Breast epithelium (tissue), 4 donors: Measurements from ENCODE around the gene EHF. TPM values are rescaled to one million over a fixed set of nuclear protein-coding genes. Genes with fewer than 3 reads are reported as not detected.
A peak's percentile ranks its signal among the peaks of the same experiment; 100 is the strongest.

Source experiments
- DNase-seq, 2 donors: peaks; one replicate each; pipeline ENCODE4 v3.0.0-alpha.2; 2019; ENCODE audit warnings: low spot score in 2 of 2
- H3K27ac ChIP-seq, 2 donors: fragments of 200-600 bp; sonication (generic) in 1 of 2; one replicate each; pipeline ENCODE4 v1.5.1; 2016 to 2019; ENCODE audit warnings: mild to moderate bottlenecking in 1 of 2
- H3K27me3 ChIP-seq, 2 donors: fragments of 200-600 bp; sonication (generic) in 1 of 2; one replicate each; pipeline versions ENCODE4 v1.5.1 to v1.6.0; 2017 to 2019; ENCODE audit warnings: control low read depth in 1 of 2, mild to moderate bottlenecking in 1 of 2
- H3K36me3 ChIP-seq: fragments of 200-600 bp; one replicate; pipeline ENCODE4 v1.5.1; 2019
- H3K4me1 ChIP-seq, 2 donors: fragments of 200-600 bp; sonication (generic); one replicate each; pipeline ENCODE4 v1.5.1; 2016 to 2019; ENCODE audit warnings: control low read depth in 1 of 2
- H3K4me3 ChIP-seq, 3 donors: fragments of 200-600 bp; sonication (generic); 1 replicate in 2 of 3; 2 replicates in 1 of 3; pipeline ENCODE4 v1.5.1; 2016 to 2019; ENCODE audit warnings: mild to moderate bottlenecking in 3 of 3, moderate library complexity in 2 of 3
- H3K9me3 ChIP-seq, 2 donors: fragments of 200-600 bp; sonication (generic) in 1 of 2; one replicate each; pipeline ENCODE4 v1.5.1; 2016 to 2019; ENCODE audit warnings: control low read depth in 1 of 2
- CTCF ChIP-seq, 3 donors: fragments of 450-650 bp; IDR thresholded peaks; one replicate each; pipeline ENCODE4 v1.5.1; 2016 to 2017; ENCODE audit warnings: antibody characterized with exemption in 3 of 3, mild to moderate bottlenecking in 3 of 3, moderate library complexity in 3 of 3
- POLR2A ChIP-seq: fragments of 450-650 bp; IDR thresholded peaks from one replicate; pipeline ENCODE4 v1.6.1; 2016; ENCODE audit warnings: antibody characterized with exemption, mild to moderate bottlenecking, moderate library complexity
- POLR2AphosphoS5 ChIP-seq, 3 donors: sonication (generic); formaldehyde crosslinking; IDR thresholded peaks; one replicate each; pipeline ENCODE4 v1.6.1; 2017; ENCODE audit warnings: antibody characterized with exemption in 3 of 3
- intact Hi-C: fragments of 100-400 bp; cut with DNase I; formaldehyde crosslinking; loops from one replicate; pipeline ENCODE4 v1.15.1; 2023; ENCODE audit warnings: low total_unique reads
- total RNA-seq, 3 donors: library from RNA; depleted of rRNA; stranded (reverse); fragments of >200 nt; gene quantifications; one replicate each; pipeline ENCODE4 v1.1.0, GENCODE V29; 2016

The EHF gene
- total RNA-seq, 3 donors from 2014 or later, result 0.16 to 392 (median 132) TPM

GRCh38 chr11:34638897-34639296 lies 18.0 kb downstream of the EHF start:
- Histone ChIP-seq H3K27me3 (no peaks in the 10 kb centered on the region), H3K36me3 (no peaks in the 10 kb centered on the region), H3K9me3 (no peaks in the 10 kb centered on the region), H3K4me3 (no peak overlapping the region), H3K4me1 (peaks cover 0 to under 1% of the 10 kb centered on the region in 2 donors), H3K27ac (peak overlapping the region; percentile 65 to 66)
- intact Hi-C loops, result no loop called here
- DNase-seq, result no peak
- TF ChIP-seq POLR2AphosphoS5 (IDR thresholded peaks at IDR 0.05), result no peak
- TF ChIP-seq CTCF (IDR thresholded peaks at IDR 0.05), result no peak
- no peak for TF ChIP-seq POLR2A

- no peak for DNase-seq
- no peaks in the 10 kb centered on the region for H3K36me3 ChIP-seq
- H3K9me3 ChIP-seq, result no peaks in the 10 kb centered on the region
- TF ChIP-seq POLR2A (no peak), CTCF (IDR thresholded peaks at IDR 0.05) (no peak), POLR2AphosphoS5 (IDR thresholded peaks at IDR 0.05) (no peak)
- H3K4me1 ChIP-seq, result no peaks in the 10 kb centered on the region
- H3K27me3 ChIP-seq, result no peaks in the 10 kb centered on the region
- intact Hi-C loops, result no loop called here
- H3K27ac ChIP-seq, result peak overlapping the region; percentile 59 to 66
- no peak overlapping the region for H3K4me3 ChIP-seq
These were observed 18.7 kb downstream of the EHF start for GRCh38 chr11:34639545-34639944.

- Histone ChIP-seq H3K4me1 (no peaks in the 10 kb centered on the region), H3K27me3 (no peaks in the 10 kb centered on the region), H3K27ac (peak overlapping the region; percentile 16 to 78), H3K4me3 (no peak overlapping the region), H3K9me3 (no peaks in the 10 kb centered on the region), H3K36me3 (no peaks in the 10 kb centered on the region)
- peak; percentile 76 for DNase-seq
- TF ChIP-seq CTCF (IDR thresholded peaks at IDR 0.05) (no peak), POLR2AphosphoS5 (IDR thresholded peaks at IDR 0.05) (peak in 1 of 3 donors; percentile 53), POLR2A (no peak)
- intact Hi-C loops, result no loop called here
These were observed 19.4 kb downstream of the EHF start for GRCh38 chr11:34640050-34640923.

- no peak for TF ChIP-seq CTCF (IDR thresholded peaks at IDR 0.05)
- no peak for TF ChIP-seq POLR2AphosphoS5 (IDR thresholded peaks at IDR 0.05)
- no peak for TF ChIP-seq POLR2A
- no peaks in the 10 kb centered on the region for H3K9me3 ChIP-seq
- intact Hi-C loops, result no loop called here
- peak overlapping the region; percentile 16 to 78 for H3K27ac ChIP-seq
- H3K4me1 ChIP-seq, result no peaks in the 10 kb centered on the region
- DNase-seq, result no peak
- H3K36me3 ChIP-seq, result no peaks in the 10 kb centered on the region
- H3K4me3 ChIP-seq, result no peak overlapping the region
- H3K27me3 ChIP-seq, result no peaks in the 10 kb centered on the region
These were observed 20.0 kb downstream of the EHF start for GRCh38 chr11:34640924-34641275.

- no peaks in the 10 kb centered on the region for H3K27me3 ChIP-seq
- intact Hi-C loops, result no loop called here
- no peaks in the 10 kb centered on the region for H3K9me3 ChIP-seq
- no peaks in the 10 kb centered on the region for H3K36me3 ChIP-seq
- H3K4me3 ChIP-seq, result no peak overlapping the region
- TF ChIP-seq POLR2AphosphoS5 (IDR thresholded peaks at IDR 0.05) (peak in 1 of 3 donors; percentile 14), POLR2A (no peak), CTCF (IDR thresholded peaks at IDR 0.05) (no peak)
- peak overlapping the region; percentile 16 to 78 for H3K27ac ChIP-seq
- DNase-seq, result no peak
- no peaks in the 10 kb centered on the region for H3K4me1 ChIP-seq
These were observed 20.6 kb downstream of the EHF start for GRCh38 chr11:34641456-34641855.
